Femur (tissue), 1 donor: ENCODE measurements around the gene AK8.
A peak's percentile ranks its signal among the peaks of the same experiment; 100 is the strongest.
"Not testable (repeated sequence)": the region's sequence is repeated elsewhere in the genome, so short reads cannot be mapped to it uniquely, and the experiment has no call there.

Source experiments
- DNase-seq: peaks from one replicate; pipeline ENCODE4 v3.0.0-alpha.2; 2017

The AK8 gene

GRCh38 chr9:132740526-132741309 lies 137.4 kb downstream of the AK8 start:
- no peak for DNase-seq

GRCh38 chr9:132739710-132740310 lies 138.3 kb downstream of the AK8 start:
- DNase-seq: no peak

GRCh38 chr9:132733260-132733815 lies 144.7 kb downstream of the AK8 start:
- DNase-seq: no peak

GRCh38 chr9:132732326-132733259 lies 145.5 kb downstream of the AK8 start:
- peak; percentile 38 for DNase-seq

GRCh38 chr9:132731230-132731629 lies 146.9 kb downstream of the AK8 start:
- DNase-seq: no peak

- no peak for DNase-seq
Observed at GRCh38 chr9:132730054-132731033, 147.7 kb downstream of the AK8 start.

- no peak for DNase-seq
Observed at GRCh38 chr9:132729235-132729890, 148.7 kb downstream of the AK8 start.

- DNase-seq: no peak
Observed at GRCh38 chr9:132728497-132728896, 149.6 kb downstream of the AK8 start.

- no peak for DNase-seq
Observed at GRCh38 chr9:132728071-132728470, 150.0 kb downstream of the AK8 start.

GRCh38 chr9:132726576-132727130 lies 151.4 kb downstream of the AK8 start:
- no peak for DNase-seq

- no peak for DNase-seq
Observed at GRCh38 chr9:132725306-132725705, 152.8 kb downstream of the AK8 start.

- DNase-seq: no peak
Observed at GRCh38 chr9:132723809-132724208, 154.3 kb downstream of the AK8 start.

- no peak for DNase-seq
Observed at GRCh38 chr9:132722564-132723065, 155.5 kb downstream of the AK8 start.

GRCh38 chr9:132721661-132722060 lies 156.4 kb downstream of the AK8 start:
- DNase-seq: no peak

GRCh38 chr9:132718381-132718928 lies 159.6 kb downstream of the AK8 start:
- DNase-seq: not testable (repeated sequence)

GRCh38 chr9:132717326-132717945 lies 160.6 kb downstream of the AK8 start:
- DNase-seq: no peak

GRCh38 chr9:132716007-132716406 lies 162.1 kb downstream of the AK8 start:
- DNase-seq: no peak

- DNase-seq: no peak
Observed at GRCh38 chr9:132712753-132713152, 165.3 kb downstream of the AK8 start.

- no peak for DNase-seq
Observed at GRCh38 chr9:132711846-132712245, 166.2 kb downstream of the AK8 start.

- not testable (repeated sequence) for DNase-seq
Observed at GRCh38 chr9:132711152-132711551, 166.9 kb downstream of the AK8 start.
